GM19099 (cell line): ENCODE results near the gene EPB41L4A.

Source experiments
- POLR2A ChIP-seq: IDR thresholded peaks from 3 replicates; pipeline ENCODE4 v1.6.1; 2011; ENCODE audit warnings: low read depth; ENCODE audit not compliant: insufficient read length; ENCODE audit errors: extremely low read depth

The EPB41L4A gene

GRCh38 chr5:112183874-112184273 lies 235.2 kb downstream of the EPB41L4A start:
- no peak for TF ChIP-seq POLR2A

GRCh38 chr5:112183103-112183711 lies 235.9 kb downstream of the EPB41L4A start:
- TF ChIP-seq POLR2A, result no peak

- no peak for TF ChIP-seq POLR2A
Observed at GRCh38 chr5:112179290-112179689, 239.8 kb downstream of the EPB41L4A start.

DNA sequence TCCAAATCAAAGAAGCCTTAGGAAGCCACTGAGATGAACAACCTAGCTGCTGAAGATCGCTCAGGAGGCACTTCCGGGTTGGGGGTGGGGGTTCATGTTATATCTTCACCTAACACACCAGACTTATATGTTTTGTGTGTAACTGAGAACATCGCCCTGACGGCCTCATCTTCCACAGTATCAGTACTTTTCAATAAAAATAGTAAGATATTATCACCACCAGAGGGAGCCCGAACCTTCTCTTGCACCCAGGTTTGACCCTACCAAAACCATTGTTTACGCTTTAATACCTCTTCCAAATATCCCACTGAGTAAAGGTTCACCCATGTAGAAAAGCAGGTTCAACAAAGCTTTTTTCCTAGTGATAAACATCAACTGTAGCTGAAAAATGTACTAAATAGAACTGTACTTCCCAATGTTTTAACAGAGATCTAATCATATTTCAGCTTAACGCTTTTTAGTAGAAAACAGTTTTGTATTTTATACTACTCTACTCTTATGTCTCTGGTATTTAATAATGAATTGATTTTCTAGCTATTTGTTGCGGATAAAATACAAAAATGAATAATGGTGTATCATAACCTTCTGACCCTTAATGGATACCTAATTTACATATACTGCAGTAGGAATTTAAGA lies 244.0 kb downstream of the EPB41L4A start:
- TF ChIP-seq POLR2A, result no peak

DNA sequence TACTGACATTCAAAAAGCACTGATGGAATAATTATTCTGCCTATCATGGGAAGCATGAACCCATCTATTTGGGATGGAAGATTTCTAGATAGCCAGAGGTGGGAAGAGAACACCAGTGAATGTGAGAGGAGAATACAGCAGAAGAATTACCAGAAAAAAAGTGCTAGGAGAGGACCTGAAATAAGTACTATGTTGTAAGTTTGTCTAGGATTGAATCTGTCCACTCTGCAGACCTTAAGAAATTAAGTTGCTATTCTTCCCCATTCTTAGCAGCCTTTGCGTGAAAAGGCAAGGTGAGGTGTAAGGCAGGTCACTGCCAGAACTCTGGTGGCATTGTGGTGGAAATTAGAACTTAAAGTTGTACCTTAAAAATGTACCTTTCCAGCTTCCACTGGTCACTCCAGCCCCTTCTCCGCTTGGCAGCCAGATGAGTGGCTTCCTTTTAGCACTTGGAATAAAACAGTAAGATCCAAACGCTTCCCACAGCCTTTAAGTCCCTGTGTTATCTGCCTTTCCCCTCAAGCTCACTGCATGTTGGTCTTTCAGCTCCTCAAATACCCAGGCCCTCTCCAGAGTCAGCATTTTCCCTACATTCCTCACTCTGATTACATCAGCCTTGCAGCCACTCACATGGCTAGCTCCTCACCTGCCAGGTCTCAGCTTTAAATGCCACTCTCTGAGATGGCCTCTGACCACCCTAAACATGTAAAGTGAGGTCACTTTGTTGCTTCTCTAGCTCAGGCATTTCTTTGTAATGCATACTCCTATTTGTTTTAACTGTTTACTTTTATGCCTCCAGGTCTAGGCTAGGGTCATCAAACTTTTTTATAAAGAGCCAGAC lies 253.0 kb downstream of the EPB41L4A start:
- no peak for TF ChIP-seq POLR2A

DNA sequence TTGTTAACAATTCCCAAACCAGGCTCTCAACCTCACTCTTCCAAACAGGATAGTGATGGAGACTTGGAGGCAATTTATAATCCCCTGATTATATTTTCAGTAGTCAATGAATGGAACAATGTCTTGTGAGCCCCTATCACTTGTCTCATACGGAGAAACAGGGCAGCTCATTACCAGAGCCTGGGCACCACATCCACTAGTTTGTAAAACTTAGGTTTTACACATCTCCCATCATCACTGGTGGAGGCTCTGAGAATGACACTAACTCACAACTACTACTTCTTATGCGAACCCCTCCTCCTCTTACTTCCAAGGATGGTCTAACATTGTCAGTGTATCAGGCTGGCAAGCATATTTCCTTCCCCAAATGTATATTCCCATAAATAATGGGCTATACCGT lies 253.7 kb downstream of the EPB41L4A start:
- TF ChIP-seq POLR2A, result no peak

DNA sequence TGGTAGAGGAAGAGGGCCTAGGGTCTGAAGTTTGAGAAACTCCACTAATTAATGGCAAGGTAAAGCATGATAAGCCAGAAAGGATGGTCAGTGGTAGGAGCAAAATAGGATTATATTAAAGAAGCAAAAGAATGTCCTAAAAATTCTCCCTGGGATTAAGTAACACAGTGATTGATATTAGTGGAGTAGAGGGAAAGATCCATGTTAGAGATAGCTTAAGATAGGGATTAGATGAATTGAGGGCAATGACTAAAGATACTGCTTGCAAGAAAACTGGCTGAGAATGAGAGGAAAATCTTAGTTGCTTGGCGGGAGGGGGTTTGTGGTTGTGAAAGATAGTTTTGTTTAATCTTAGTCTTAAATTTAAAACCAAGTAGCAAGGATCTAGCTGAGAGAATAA lies 255.6 kb downstream of the EPB41L4A start:
- TF ChIP-seq POLR2A, result no peak

GRCh38 chr5:112161392-112161748 lies 257.7 kb downstream of the EPB41L4A start:
- no peak for TF ChIP-seq POLR2A

DNA sequence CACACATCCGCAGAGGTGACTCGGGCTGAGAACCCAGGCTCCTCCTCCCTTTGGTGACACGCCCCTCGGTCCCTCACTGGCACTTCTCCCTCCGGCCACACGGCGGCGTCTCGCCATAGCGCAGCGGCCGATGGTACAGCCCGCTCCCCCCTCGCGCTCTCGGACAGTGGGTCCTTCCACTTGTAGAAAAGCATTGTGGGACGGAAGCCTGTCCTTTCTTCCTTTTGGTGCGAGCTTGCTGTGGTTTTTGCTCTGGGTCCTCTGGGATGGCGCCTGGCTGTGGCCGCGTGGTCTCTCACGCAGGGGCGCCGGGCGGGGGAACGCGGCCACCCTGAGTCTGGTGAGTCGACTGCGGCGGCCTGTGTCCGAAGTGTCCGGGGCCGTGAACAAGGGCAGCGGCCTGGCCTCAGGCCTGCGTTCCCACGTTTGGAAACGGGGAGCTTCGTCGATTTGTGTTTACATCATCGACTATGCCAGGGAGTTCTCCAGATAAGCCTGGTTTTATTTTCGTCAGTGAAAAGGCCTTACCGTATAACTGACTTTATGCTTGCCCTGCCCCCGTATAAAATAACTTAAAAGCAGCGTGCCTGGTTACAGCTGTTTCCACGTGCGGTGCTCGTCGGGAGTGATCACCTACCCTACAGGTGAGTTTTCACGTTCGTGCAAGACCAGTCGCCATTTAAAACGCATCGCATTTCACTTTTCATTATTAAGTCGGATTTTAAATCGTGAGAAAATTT lies 258.3 kb downstream of the EPB41L4A start:
- peak; percentile 96 for TF ChIP-seq POLR2A

GRCh38 chr5:112159435-112159834 lies 259.6 kb downstream of the EPB41L4A start:
- TF ChIP-seq POLR2A, result no peak

GRCh38 chr5:112156211-112156610 lies 262.9 kb downstream of the EPB41L4A start:
- TF ChIP-seq POLR2A, result no peak

GRCh38 chr5:112154940-112155686 lies 264.0 kb downstream of the EPB41L4A start:
- TF ChIP-seq POLR2A, result no peak

- no peak for TF ChIP-seq POLR2A
Observed at GRCh38 chr5:112149727-112150126, 269.4 kb downstream of the EPB41L4A start.
